Tibial nerve (tissue), 4 donors: ENCODE results near the gene KEAP1.

ENCODE experiments used
- EP300 ChIP-seq, 2 donors: sonication (generic); formaldehyde crosslinking; IDR thresholded peaks; one replicate each; pipeline ENCODE4 v1.6.1; 2017; ENCODE audit warnings: antibody characterized with exemption in 2 of 2, mild to moderate bottlenecking in 1 of 2
- TF ChIP-seq, protein P1 (sequence below), 5 experiments: fragments of 200-600 bp in 3 of 5; fragments of 450-650 bp in 2 of 5; sonication (generic) in 3 of 5; IDR thresholded peaks; one replicate each; pipeline ENCODE4 v1.5.1; 2016 to 2019; ENCODE audit warnings: antibody characterized with exemption in 5 of 5, mild to moderate bottlenecking in 3 of 5, moderate library complexity in 2 of 5

DNA sequence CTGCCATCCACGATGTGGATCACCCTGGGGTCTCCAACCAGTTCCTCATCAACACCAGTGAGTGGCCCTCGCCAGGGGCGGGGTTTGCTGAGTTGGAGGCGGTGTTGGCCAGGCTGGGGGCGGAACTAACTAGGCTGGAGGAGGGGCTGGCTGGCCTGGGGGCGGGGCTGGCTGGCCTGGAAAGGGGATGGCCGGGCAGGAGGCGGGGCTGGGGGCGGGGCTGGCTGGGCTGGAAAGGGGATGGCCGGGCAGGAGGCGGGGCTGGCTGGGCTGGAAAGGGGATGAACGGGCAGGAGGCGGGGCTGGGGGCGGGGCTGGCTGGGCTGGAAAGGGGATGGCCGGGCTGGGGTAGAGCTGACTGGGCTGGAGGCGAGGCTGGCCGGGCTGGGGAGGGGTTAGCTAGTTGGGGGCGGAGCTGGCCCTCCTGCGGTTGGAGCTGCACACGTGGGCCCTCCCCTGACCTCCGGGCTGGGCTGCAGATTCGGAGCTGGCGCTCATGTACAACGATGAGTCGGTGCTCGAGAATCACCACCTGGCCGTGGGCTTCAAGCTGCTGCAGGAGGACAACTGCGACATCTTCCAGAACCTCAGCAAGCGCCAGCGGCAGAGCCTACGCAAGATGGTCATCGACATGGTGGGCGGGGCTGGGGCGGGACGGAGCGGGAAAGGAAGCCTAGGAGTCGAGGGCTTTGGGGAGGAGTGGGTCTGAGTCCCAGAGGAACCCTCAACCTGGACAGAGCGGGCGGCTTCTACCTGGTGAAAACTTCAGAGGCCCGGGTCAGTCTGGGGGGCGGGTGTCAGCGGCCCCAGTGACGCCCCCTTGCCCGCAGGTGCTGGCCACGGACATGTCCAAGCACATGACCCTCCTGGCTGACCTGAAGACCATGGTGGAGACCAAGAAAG lies 41.9 kb downstream of the KEAP1 start:
- TF ChIP-seq EP300 (IDR thresholded peaks at IDR 0.05) = no peak
- TF ChIP-seq, protein P1, sequence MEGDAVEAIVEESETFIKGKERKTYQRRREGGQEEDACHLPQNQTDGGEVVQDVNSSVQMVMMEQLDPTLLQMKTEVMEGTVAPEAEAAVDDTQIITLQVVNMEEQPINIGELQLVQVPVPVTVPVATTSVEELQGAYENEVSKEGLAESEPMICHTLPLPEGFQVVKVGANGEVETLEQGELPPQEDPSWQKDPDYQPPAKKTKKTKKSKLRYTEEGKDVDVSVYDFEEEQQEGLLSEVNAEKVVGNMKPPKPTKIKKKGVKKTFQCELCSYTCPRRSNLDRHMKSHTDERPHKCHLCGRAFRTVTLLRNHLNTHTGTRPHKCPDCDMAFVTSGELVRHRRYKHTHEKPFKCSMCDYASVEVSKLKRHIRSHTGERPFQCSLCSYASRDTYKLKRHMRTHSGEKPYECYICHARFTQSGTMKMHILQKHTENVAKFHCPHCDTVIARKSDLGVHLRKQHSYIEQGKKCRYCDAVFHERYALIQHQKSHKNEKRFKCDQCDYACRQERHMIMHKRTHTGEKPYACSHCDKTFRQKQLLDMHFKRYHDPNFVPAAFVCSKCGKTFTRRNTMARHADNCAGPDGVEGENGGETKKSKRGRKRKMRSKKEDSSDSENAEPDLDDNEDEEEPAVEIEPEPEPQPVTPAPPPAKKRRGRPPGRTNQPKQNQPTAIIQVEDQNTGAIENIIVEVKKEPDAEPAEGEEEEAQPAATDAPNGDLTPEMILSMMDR (IDR thresholded peaks at IDR 0.05) = no peak
